Measurements from ENCODE around the gene LSM12.

LSM12 gene

GRCh38 chr17:44061446-44061845, 5.0 kb downstream of the LSM12 start:
- Histone ChIP-seq H3K4me1 (ENCODE audit: control insufficient read depth, low read length) (peaks cover 20% of the 10 kb centered on the region), H4K20me1 (ENCODE audit: control insufficient read depth, insufficient read depth, low read depth, low read length) (peaks cover 4% of the 10 kb centered on the region; the same call in 1 of the 2 replicates), H3K9me2 (replicated peaks; ENCODE audit: control insufficient read depth, low read length) (no peaks in the 10 kb centered on the region), H3K79me2 (ENCODE audit: control insufficient read depth, low read length) (peaks cover 96% of the 10 kb centered on the region), H3K4me3 (ENCODE audit: low read length) (no peak overlapping the region), H3K36me3 (ENCODE audit: control insufficient read depth, low read length) (peaks cover 75% of the 10 kb centered on the region), H3K27ac (ENCODE audit: low read depth, low read length) (no peak overlapping the region), H3K27me3 (ENCODE audit: control insufficient read depth, low read length) (no peaks in the 10 kb centered on the region), H3K4me2 (ENCODE audit: low read length) (no peak overlapping the region), H3K9me3 (ENCODE audit: control insufficient read depth, insufficient read depth, low read length) (no peaks in the 10 kb centered on the region), H3F3A (ENCODE audit: control insufficient read depth, insufficient read depth) (no peaks in the 10 kb centered on the region)
- no peak for TF ChIP-seq CTCF (IDR thresholded peaks at IDR 0.05; ENCODE audit: low read depth, low read length, poor library complexity, severe bottlenecking)
- TF ChIP-seq EZH2phosphoT487 (IDR thresholded peaks at IDR 0.05; ENCODE audit: borderline replicate concordance, low read length), result no peak

GRCh38 chr17:44059101-44059892, 7.2 kb downstream of the LSM12 start:
- Histone ChIP-seq H3K79me2 (ENCODE audit: control insufficient read depth, low read length) (peaks cover 95% of the 10 kb centered on the region), H4K20me1 (ENCODE audit: control insufficient read depth, insufficient read depth, low read depth, low read length) (peaks cover 4% of the 10 kb centered on the region; the same call in 1 of the 2 replicates), H3K9me2 (replicated peaks; ENCODE audit: control insufficient read depth, low read length) (no peaks in the 10 kb centered on the region), H3K4me3 (ENCODE audit: low read length) (no peak overlapping the region), H3K27me3 (ENCODE audit: control insufficient read depth, low read length) (no peaks in the 10 kb centered on the region), H3K36me3 (ENCODE audit: control insufficient read depth, low read length) (peaks cover 79% of the 10 kb centered on the region), H3K9me3 (ENCODE audit: control insufficient read depth, insufficient read depth, low read length) (no peaks in the 10 kb centered on the region), H3K4me2 (ENCODE audit: low read length) (no peak overlapping the region), H3F3A (ENCODE audit: control insufficient read depth, insufficient read depth) (no peaks in the 10 kb centered on the region), H3K4me1 (ENCODE audit: control insufficient read depth, low read length) (peaks cover 7% of the 10 kb centered on the region), H3K27ac (ENCODE audit: low read depth, low read length) (no peak overlapping the region)
- no peak for TF ChIP-seq CTCF (IDR thresholded peaks at IDR 0.05; ENCODE audit: low read depth, low read length, poor library complexity, severe bottlenecking)
- no peak for TF ChIP-seq EZH2phosphoT487 (IDR thresholded peaks at IDR 0.05; ENCODE audit: borderline replicate concordance, low read length)

GRCh38 chr17:44053125-44053872, 13.2 kb downstream of the LSM12 start:
- H3K27me3 ChIP-seq (ENCODE audit: control insufficient read depth, low read length), result no peaks in the 10 kb centered on the region
- peaks cover 92% of the 10 kb centered on the region for H3K79me2 ChIP-seq (ENCODE audit: control insufficient read depth, low read length)
- no peak for TF ChIP-seq EZH2phosphoT487 (IDR thresholded peaks at IDR 0.05; ENCODE audit: borderline replicate concordance, low read length)
- TF ChIP-seq CTCF (IDR thresholded peaks at IDR 0.05; ENCODE audit: low read depth, low read length, poor library complexity, severe bottlenecking), result no peak
- H3K36me3 ChIP-seq (ENCODE audit: control insufficient read depth, low read length), result peaks cover 80% of the 10 kb centered on the region
- no peaks in the 10 kb centered on the region for H3K4me1 ChIP-seq (ENCODE audit: control insufficient read depth, low read length)
- no peaks in the 10 kb centered on the region for H4K20me1 ChIP-seq (ENCODE audit: control insufficient read depth, insufficient read depth, low read depth, low read length)
- H3K9me2 ChIP-seq (replicated peaks; ENCODE audit: control insufficient read depth, low read length), result no peaks in the 10 kb centered on the region
- no peak overlapping the region for H3K4me3 ChIP-seq (ENCODE audit: low read length)
- H3F3A ChIP-seq (ENCODE audit: control insufficient read depth, insufficient read depth), result no peaks in the 10 kb centered on the region
- no peak overlapping the region for H3K4me2 ChIP-seq (ENCODE audit: low read length)
- H3K9me3 ChIP-seq (ENCODE audit: control insufficient read depth, insufficient read depth, low read length), result no peaks in the 10 kb centered on the region
- no peak overlapping the region for H3K27ac ChIP-seq (ENCODE audit: low read depth, low read length)
